T-helper 2 cell treated with Interferon-gamma antibody and Interleukin-4, amounts not matched to agents 5 μg/mL and 100 μg/mL, for 36 hours (primary cell): ENCODE data around the gene AP1M1.
"Not testable (repeated sequence)": the region's sequence is repeated elsewhere in the genome, so short reads cannot be mapped to it uniquely, and the experiment has no call there.

Source experiments
- DNase-seq: peaks from one replicate; pipeline ENCODE4 v3.0.0; 2021; ENCODE audit warnings: low spot score
- H3K27ac Mint-ChIP-seq: one replicate; pipeline ENCODE4 v1.8.0; 2021; ENCODE audit warnings: mild to moderate bottlenecking, mixed read lengths
- H3K27me3 Mint-ChIP-seq: one replicate; pipeline ENCODE4 v1.8.0; 2021; ENCODE audit warnings: low read depth, mixed read lengths
- H3K36me3 Mint-ChIP-seq: one replicate; pipeline ENCODE4 v1.8.0; 2021; ENCODE audit warnings: low read depth, mixed read lengths
- H3K4me1 Mint-ChIP-seq: one replicate; pipeline ENCODE4 v1.8.0; 2021; ENCODE audit warnings: low read depth, mixed read lengths
- H3K4me3 Mint-ChIP-seq: one replicate; pipeline ENCODE4 v1.8.0; 2022; ENCODE audit warnings: mild to moderate bottlenecking, moderate library complexity, mixed read lengths
- H3K9me3 Mint-ChIP-seq: one replicate; pipeline ENCODE4 v1.8.0; 2021; ENCODE audit warnings: mixed read lengths

AP1M1 gene

GRCh38 chr19:16167055-16167454 is 30.7 kb upstream of the AP1M1 start:
- Mint-ChIP-seq H3K9me3 (no peaks in the 10 kb centered on the region), H3K27me3 (no peaks in the 10 kb centered on the region), H3K4me1 (peaks cover 9% of the 10 kb centered on the region), H3K27ac (peak overlapping the region; percentile 31), H3K4me3 (no peak overlapping the region), H3K36me3 (peaks cover 2% of the 10 kb centered on the region)
- DNase-seq, result no peak

- Mint-ChIP-seq H3K36me3 (peaks cover 2% of the 10 kb centered on the region), H3K27ac (peak overlapping the region; percentile 67), H3K4me3 (peak overlapping the region; percentile 9), H3K27me3 (no peaks in the 10 kb centered on the region), H3K9me3 (no peaks in the 10 kb centered on the region), H3K4me1 (peaks cover 13% of the 10 kb centered on the region)
- no peak for DNase-seq
Measured at GRCh38 chr19:16168465-16169081, 29.1 kb upstream of the AP1M1 start.

GRCh38 chr19:16170134-16170533 is 27.6 kb upstream of the AP1M1 start:
- H3K4me1 Mint-ChIP-seq, result peaks cover 13% of the 10 kb centered on the region
- no peaks in the 10 kb centered on the region for H3K27me3 Mint-ChIP-seq
- H3K9me3 Mint-ChIP-seq, result no peaks in the 10 kb centered on the region
- DNase-seq, result no peak
- H3K27ac Mint-ChIP-seq, result no peak overlapping the region
- H3K36me3 Mint-ChIP-seq, result peaks cover 2% of the 10 kb centered on the region
- no peak overlapping the region for H3K4me3 Mint-ChIP-seq

- peaks cover 4% of the 10 kb centered on the region for H3K4me1 Mint-ChIP-seq
- H3K27ac Mint-ChIP-seq, result no peak overlapping the region
- H3K9me3 Mint-ChIP-seq, result no peaks in the 10 kb centered on the region
Measured at GRCh38 chr19:16175954-16176353, 21.8 kb upstream of the AP1M1 start.

GRCh38 chr19:16178866-16179265 is 18.8 kb upstream of the AP1M1 start:
- not testable (repeated sequence) for H3K27me3 Mint-ChIP-seq, H3K27ac Mint-ChIP-seq, H3K4me1 Mint-ChIP-seq, H3K36me3 Mint-ChIP-seq, H3K4me3 Mint-ChIP-seq, DNase-seq, H3K9me3 Mint-ChIP-seq

More at GRCh38 chr19:16175954-16176353, 21.8 kb upstream of the AP1M1 start:
- no peak overlapping the region for H3K4me3 Mint-ChIP-seq
- peaks cover 3% of the 10 kb centered on the region for H3K27me3 Mint-ChIP-seq
- H3K36me3 Mint-ChIP-seq, result no peaks in the 10 kb centered on the region
- no peak for DNase-seq

- Mint-ChIP-seq H3K27ac (no peak overlapping the region), H3K27me3 (peaks cover 3% of the 10 kb centered on the region), H3K4me3 (no peak overlapping the region), H3K36me3 (peaks cover 5% of the 10 kb centered on the region), H3K4me1 (peaks cover 7% of the 10 kb centered on the region), H3K9me3 (no peaks in the 10 kb centered on the region)
- DNase-seq, result no peak
Measured at GRCh38 chr19:16180611-16181010, 17.1 kb upstream of the AP1M1 start.

- H3K27ac Mint-ChIP-seq, result peak overlapping the region; percentile 95
- H3K36me3 Mint-ChIP-seq, result peaks cover 26% of the 10 kb centered on the region
- peaks cover 16% of the 10 kb centered on the region for H3K4me1 Mint-ChIP-seq
- no peaks in the 10 kb centered on the region for H3K9me3 Mint-ChIP-seq
- no peak for DNase-seq
- H3K4me3 Mint-ChIP-seq, result peak overlapping the region; percentile 98
- peaks cover 2% of the 10 kb centered on the region for H3K27me3 Mint-ChIP-seq
Measured at GRCh38 chr19:16184665-16185122, 13.0 kb upstream of the AP1M1 start.

- Mint-ChIP-seq H3K4me1 (peaks cover 16% of the 10 kb centered on the region), H3K9me3 (no peaks in the 10 kb centered on the region), H3K36me3 (peaks cover 32% of the 10 kb centered on the region), H3K4me3 (peak within 1 kb of the TSS; percentile 98), H3K27ac (peak within 1 kb of the TSS; percentile 95), H3K27me3 (no peaks in the 10 kb centered on the region)
- DNase-seq, result peak; percentile 100
Measured at GRCh38 chr19:16185123-16185767, 12.5 kb upstream of the AP1M1 start, which contains the start of gene FAM32A. FAM32A (plus strand) TSS chr19:16185410; CDS start chr19:16185443, 33 bp downstream.

- peaks cover 34% of the 10 kb centered on the region for H3K36me3 Mint-ChIP-seq
- DNase-seq, result peak; percentile 29
- H3K27me3 Mint-ChIP-seq, result no peaks in the 10 kb centered on the region
- peak overlapping the region; percentile 95 for H3K27ac Mint-ChIP-seq
- H3K4me3 Mint-ChIP-seq, result peak overlapping the region; percentile 98
- peaks cover 16% of the 10 kb centered on the region for H3K4me1 Mint-ChIP-seq
- H3K9me3 Mint-ChIP-seq, result no peaks in the 10 kb centered on the region
Measured at GRCh38 chr19:16185768-16186123, 12.0 kb upstream of the AP1M1 start.

- Mint-ChIP-seq H3K4me3 (no peak overlapping the region), H3K36me3 (peaks cover 46% of the 10 kb centered on the region), H3K9me3 (no peaks in the 10 kb centered on the region), H3K4me1 (peaks cover 11% of the 10 kb centered on the region), H3K27ac (no peak overlapping the region), H3K27me3 (no peaks in the 10 kb centered on the region)
- DNase-seq, result no peak
Measured at GRCh38 chr19:16188521-16188920, 9.2 kb upstream of the AP1M1 start.

GRCh38 chr19:16190198-16190597 is 7.5 kb upstream of the AP1M1 start:
- Mint-ChIP-seq H3K4me1 (peaks cover 9% of the 10 kb centered on the region), H3K4me3 (no peak overlapping the region), H3K36me3 (peaks cover 46% of the 10 kb centered on the region), H3K27ac (no peak overlapping the region), H3K27me3 (no peaks in the 10 kb centered on the region), H3K9me3 (no peaks in the 10 kb centered on the region)
- DNase-seq, result no peak

- Mint-ChIP-seq H3K27ac (no peak overlapping the region), H3K27me3 (no peaks in the 10 kb centered on the region), H3K36me3 (peaks cover 42% of the 10 kb centered on the region), H3K4me1 (peaks cover 9% of the 10 kb centered on the region), H3K4me3 (no peak overlapping the region), H3K9me3 (no peaks in the 10 kb centered on the region)
- no peak for DNase-seq
Measured at GRCh38 chr19:16190736-16191135, 7.0 kb upstream of the AP1M1 start.

- H3K9me3 Mint-ChIP-seq, result no peaks in the 10 kb centered on the region
- H3K27me3 Mint-ChIP-seq, result no peaks in the 10 kb centered on the region
- peaks cover 42% of the 10 kb centered on the region for H3K36me3 Mint-ChIP-seq
- peaks cover 11% of the 10 kb centered on the region for H3K4me1 Mint-ChIP-seq
- H3K27ac Mint-ChIP-seq, result no peak overlapping the region
- no peak for DNase-seq
- H3K4me3 Mint-ChIP-seq, result no peak overlapping the region
Measured at GRCh38 chr19:16191216-16191908, 6.3 kb upstream of the AP1M1 start.

GRCh38 chr19:16193466-16193865 is 4.2 kb upstream of the AP1M1 start:
- Mint-ChIP-seq H3K9me3 (no peaks in the 10 kb centered on the region), H3K4me1 (peaks cover 10% of the 10 kb centered on the region), H3K27ac (no peak overlapping the region), H3K36me3 (peaks cover 29% of the 10 kb centered on the region), H3K27me3 (no peaks in the 10 kb centered on the region), H3K4me3 (no peak overlapping the region)
- no peak for DNase-seq
